Caco-2 (cell line): ENCODE measurements around the gene ZSCAN30. TPM values are rescaled to one million over a fixed set of nuclear protein-coding genes. Genes with fewer than 3 reads are reported as not detected.

Experiments
- BruUV-seq: library from RNA; stranded (reverse); fragments of 400-500 nt; replicated peaks from 2 replicates; lab custom pipeline; 2021; lab: Mats Ljungman, UMichigan
- CTCF ChIA-PET: fragments of 300-600 bp; sonication (Branson Sonifier 250); formaldehyde crosslinking; loops from one replicate; lab custom pipeline; 2022; ENCODE audit warnings: antibody characterized with exemption; lab: Charles Lee
- POLR2A ChIA-PET: fragments of 300-600 bp; sonication (Branson Sonifier 250); formaldehyde crosslinking; loops from one replicate; lab custom pipeline; 2022; ENCODE audit warnings: antibody characterized with exemption; lab: Charles Lee
- DNase-seq, 2 experiments: peaks; one replicate each; pipeline versions ENCODE4 v3.0.0 to v3.0.0-alpha.2; 2020 to 2022
- H3K27me3 ChIP-seq: replicated peaks from 2 replicates; pipeline ENCODE4 v1.6.0; 2011; ENCODE audit warnings: low read length; ENCODE audit not compliant: control insufficient read depth, insufficient read depth
- H3K36me3 ChIP-seq: 2 replicates; pipeline ENCODE4 v1.5.1; 2011; ENCODE audit warnings: low read length; ENCODE audit not compliant: control insufficient read depth, insufficient read depth
- H3K4me1 ChIP-seq: fragments of 250-450 bp; sonication (Bioruptor Pico); 2 replicates; pipeline ENCODE4 v1.5.1; 2020; ENCODE audit warnings: mild to moderate bottlenecking
- H3K4me3 ChIP-seq: 2 replicates; pipeline ENCODE4 v1.5.1; 2011; ENCODE audit warnings: low read depth, mild to moderate bottlenecking, control low read depth, low read length
- H3K9me3 ChIP-seq: fragments of 250-450 bp; sonication (Bioruptor Pico); 2 replicates; pipeline ENCODE4 v1.5.1; 2020; ENCODE audit warnings: mild to moderate bottlenecking, moderate library complexity
- H3K27ac Mint-ChIP-seq: one replicate; pipeline ENCODE4 v1.8.0; 2022; ENCODE audit warnings: mixed read lengths; ENCODE audit not compliant: unreplicated experiment
- H3K27me3 Mint-ChIP-seq: one replicate; pipeline ENCODE4 v1.8.0; 2022; ENCODE audit warnings: mixed read lengths; ENCODE audit not compliant: insufficient read depth, unreplicated experiment
- H3K36me3 Mint-ChIP-seq: one replicate; pipeline ENCODE4 v1.8.0; 2022; ENCODE audit warnings: mild to moderate bottlenecking, mixed read lengths; ENCODE audit not compliant: insufficient read depth, unreplicated experiment
- H3K4me1 Mint-ChIP-seq: one replicate; pipeline ENCODE4 v1.8.0; 2022; ENCODE audit warnings: low read depth, mixed read lengths; ENCODE audit not compliant: unreplicated experiment
- H3K4me3 Mint-ChIP-seq: one replicate; pipeline ENCODE4 v1.8.0; 2022; ENCODE audit warnings: mild to moderate bottlenecking, moderate library complexity, mixed read lengths; ENCODE audit not compliant: unreplicated experiment
- H3K9me3 Mint-ChIP-seq: one replicate; pipeline ENCODE4 v1.8.0; 2022; ENCODE audit warnings: mixed read lengths; ENCODE audit not compliant: unreplicated experiment
- CTCF ChIP-seq, 2 experiments: fragments of 200-600 bp in 1 of 2; IDR thresholded peaks; 1 replicate in 1 of 2; 2 replicates in 1 of 2; pipeline versions ENCODE4 v1.5.1 to v1.8.0; 2011 to 2022; ENCODE audit warnings: antibody characterized with exemption in 1 of 2, control low read depth in 1 of 2, inconsistent platforms in 1 of 2, low read depth in 1 of 2, low read length in 1 of 2, mild to moderate bottlenecking in 1 of 2, moderate library complexity in 1 of 2; ENCODE audit not compliant: insufficient read depth in 1 of 2, severe bottlenecking in 1 of 2, unreplicated experiment in 1 of 2
- intact Hi-C: fragments of 100-400 bp; cut with micrococcal nuclease; formaldehyde crosslinking; loops from one replicate; pipeline ENCODE4 v1.10.0; 2022; ENCODE audit not compliant: unreplicated experiment
- total RNA-seq: library from RNA; stranded (reverse); gene quantifications from 2 replicates; pipeline ENCODE4 v1.2.3, GENCODE V29; 2022

Gene ZSCAN30
- total RNA-seq, 1 experiment from 2014 or later = 14.1 TPM

- peak in 1 of 2 experiments; percentile 13 for DNase-seq
- peak overlapping the region; percentile 95 for H3K4me3 Mint-ChIP-seq
- CTCF ChIA-PET = interaction anchor here (1.0 to 1.8 kb wide), 2 partner anchors 22 to 501 kb away, joined by 3 to 7 read pairs; no protein-coding TSS in a partner anchor
- H3K4me1 ChIP-seq = no peaks in the 10 kb centered on the region
- H3K27me3 Mint-ChIP-seq = no peaks in the 10 kb centered on the region
- H3K9me3 Mint-ChIP-seq = no peaks in the 10 kb centered on the region
- peaks cover 6% of the 10 kb centered on the region for H3K4me1 Mint-ChIP-seq
- no peak for TF ChIP-seq CTCF (IDR thresholded peaks at IDR 0.05; ENCODE audit: insufficient read depth in 1 of 2, low read depth in 1 of 2, low read length in 1 of 2, severe bottlenecking in 1 of 2, unreplicated experiment in 1 of 2)
- H3K27ac Mint-ChIP-seq = peak overlapping the region; percentile 97
- BruUV-seq = TSS peak; percentile 76
- no peaks in the 10 kb centered on the region for H3K9me3 ChIP-seq
- POLR2A ChIA-PET = interaction anchor here (0.6 to 2.0 kb wide), 3 partner anchors 12 to 49 kb away, joined by 3 to 23 read pairs (median 4); partner anchors contain the start of gene ZNF397
- H3K36me3 ChIP-seq = no peaks in the 10 kb centered on the region
- H3K27me3 ChIP-seq = no peaks in the 10 kb centered on the region
- peaks cover 6% of the 10 kb centered on the region for H3K36me3 Mint-ChIP-seq
- intact Hi-C loops = loop anchor here (1.0 to 2.0 kb wide), 3 partner anchors 21 to 55 kb away; partner anchors contain the start of genes ZNF24 and ZNF397
- peak overlapping the region; percentile 47 for H3K4me3 ChIP-seq
Observed at GRCh38 chr18:35289727-35290093, 319 bp downstream of the ZSCAN30 start.

DNA sequence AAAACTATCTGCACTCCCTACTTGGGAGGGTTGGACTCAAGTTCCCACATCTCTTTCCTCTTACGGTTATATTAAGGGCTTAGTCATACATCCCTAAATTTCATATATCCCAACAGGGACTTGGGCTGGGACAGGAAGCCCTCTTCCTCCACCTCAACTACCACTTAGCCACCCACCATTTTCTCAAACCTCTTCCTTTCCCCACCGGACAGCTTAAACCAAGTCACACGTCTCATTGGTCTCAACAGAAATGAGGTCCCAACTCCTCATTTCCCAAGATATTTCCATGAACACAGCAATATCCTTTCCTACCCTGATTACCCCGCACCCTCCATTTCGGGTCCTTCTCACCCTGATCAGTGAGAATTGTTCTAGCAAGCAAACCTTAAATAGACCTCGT lies 736 bp downstream of the ZSCAN30 start:
- POLR2A ChIA-PET = interaction anchor here (1.0 to 2.0 kb wide), 2 partner anchors 21 to 48 kb away, joined by 3 to 23 read pairs; partner anchors contain the start of gene ZNF397
- Mint-ChIP-seq H3K9me3 (no peaks in the 10 kb centered on the region), H3K36me3 (peaks cover 6% of the 10 kb centered on the region), H3K27ac (peak overlapping the region; percentile 97), H3K4me1 (peaks cover 6% of the 10 kb centered on the region), H3K27me3 (no peaks in the 10 kb centered on the region), H3K4me3 (peak overlapping the region; percentile 95)
- DNase-seq = no peak
- TF ChIP-seq CTCF (IDR thresholded peaks at IDR 0.05; ENCODE audit: insufficient read depth in 1 of 2, low read depth in 1 of 2, low read length in 1 of 2, severe bottlenecking in 1 of 2, unreplicated experiment in 1 of 2) = no peak
- no peaks in the 10 kb centered on the region for H3K9me3 ChIP-seq
- CTCF ChIA-PET = interaction anchor here (1.0 to 1.8 kb wide), 2 partner anchors 22 to 501 kb away, joined by 3 to 7 read pairs; no protein-coding TSS in a partner anchor
- peak overlapping the region; percentile 47 for H3K4me3 ChIP-seq
- H3K36me3 ChIP-seq = peaks cover 1% of the 10 kb centered on the region; the same call in 1 of the 2 replicates
- intact Hi-C loops = no loop called here
- no peaks in the 10 kb centered on the region for H3K27me3 ChIP-seq
- no peaks in the 10 kb centered on the region for H3K4me1 ChIP-seq
- BruUV-seq = no TSS peak

GRCh38 chr18:35284841-35285240 lies 5.2 kb downstream of the ZSCAN30 start:
- Mint-ChIP-seq H3K4me3 (no peak overlapping the region), H3K27ac (no peak overlapping the region), H3K27me3 (no peaks in the 10 kb centered on the region), H3K36me3 (peaks cover 6% of the 10 kb centered on the region), H3K4me1 (peaks cover 6% of the 10 kb centered on the region), H3K9me3 (no peaks in the 10 kb centered on the region)
- Histone ChIP-seq H3K4me1 (no peaks in the 10 kb centered on the region), H3K36me3 (peaks cover 1% of the 10 kb centered on the region; the same call in 1 of the 2 replicates), H3K9me3 (no peaks in the 10 kb centered on the region), H3K4me3 (no peak overlapping the region), H3K27me3 (no peaks in the 10 kb centered on the region)
- BruUV-seq = no TSS peak
- no peak for TF ChIP-seq CTCF (IDR thresholded peaks at IDR 0.05; ENCODE audit: insufficient read depth in 1 of 2, low read depth in 1 of 2, low read length in 1 of 2, severe bottlenecking in 1 of 2, unreplicated experiment in 1 of 2)
- no peak for DNase-seq
- intact Hi-C loops = no loop called here
- ChIA-PET CTCF (no interaction called here), POLR2A (no interaction called here)
